MM.1S (cell line): ENCODE results near the gene C1orf56.

ENCODE experiments used
- CTCF ChIP-seq: fragments of 300-600 bp; sonication (generic); IDR thresholded peaks from 2 replicates; pipeline ENCODE4 v1.5.1; 2016; ENCODE audit warnings: antibody characterized with exemption, low read length, mixed read lengths
- EZH2 ChIP-seq: fragments of 300-600 bp; sonication (generic); optimal IDR thresholded peaks from 2 replicates; pipeline ENCODE3; 2017; ENCODE audit warnings: low read depth, mild to moderate bottlenecking, antibody characterized with exemption, low read length, mixed read lengths
- EZH2phosphoT487 ChIP-seq: fragments of 300-600 bp; sonication (generic); IDR thresholded peaks from 2 replicates; pipeline ENCODE4 v1.6.1; 2018; ENCODE audit warnings: antibody characterized with exemption, low read length

- no peak for TF ChIP-seq EZH2
- TF ChIP-seq CTCF, result no peak
- TF ChIP-seq EZH2phosphoT487, result no peak
Observed at GRCh38 chr1:151067185-151067584, 19.6 kb downstream of the C1orf56 start.
